Heart right ventricle (tissue), 16 donors: ENCODE data around the gene MESD. TPM values are rescaled to one million over a fixed set of nuclear protein-coding genes. Genes with fewer than 3 reads are reported as not detected.
A peak's percentile ranks its signal among the peaks of the same experiment; 100 is the strongest.

Source experiments
- ATAC-seq, 8 donors: fragments of 200-7000 bp; cut with Tn5 transposase; one replicate each; pipeline ENCODE4 v1.9.1; 2020; ENCODE audit warnings: mild to moderate bottlenecking in 8 of 8, moderate library complexity in 8 of 8, moderate number of reproducible peaks in 1 of 8
- DNase-seq, 2 donors: peaks; one replicate each; pipeline ENCODE4 v3.0.0-alpha.2; 2020
- H3K27ac ChIP-seq, 10 donors: fragments of 200-600 bp; sonication (generic) in 2 of 10; one replicate each; pipeline versions ENCODE4 v1.5.0 to v1.8.0; 2020 to 2022; ENCODE audit warnings: mild to moderate bottlenecking in 3 of 10
- H3K27me3 ChIP-seq, 7 donors: fragments of 200-600 bp; one replicate each; pipeline ENCODE4 v1.8.0; 2021 to 2022; ENCODE audit warnings: mild to moderate bottlenecking in 2 of 7
- H3K36me3 ChIP-seq, 9 donors: fragments of 200-600 bp; sonication (generic) in 1 of 9; one replicate each; pipeline versions ENCODE4 v1.5.0 to v1.8.0; 2020 to 2022; ENCODE audit warnings: mild to moderate bottlenecking in 2 of 9
- H3K4me1 ChIP-seq, 9 donors: fragments of 200-600 bp; sonication (generic) in 1 of 9; one replicate each; pipeline versions ENCODE4 v1.5.0 to v1.8.0; 2020 to 2022; ENCODE audit warnings: mild to moderate bottlenecking in 4 of 9
- H3K4me3 ChIP-seq, 10 donors: fragments of 200-600 bp; sonication (generic) in 2 of 10; one replicate each; pipeline versions ENCODE4 v1.5.0 to v1.8.0; 2020 to 2022; ENCODE audit warnings: mild to moderate bottlenecking in 7 of 10, moderate library complexity in 2 of 10
- H3K9me3 ChIP-seq, 11 donors: fragments of 200-600 bp in 10 of 11; sonication (generic) in 2 of 11; one replicate each; pipeline versions ENCODE4 v1.5.0 to v1.8.0; 2013 to 2022; ENCODE audit warnings: mild to moderate bottlenecking in 2 of 11, control low read depth in 1 of 11, moderate library complexity in 1 of 11
- CTCF ChIP-seq, 9 donors: fragments of 200-600 bp; sonication (generic) in 2 of 9; IDR thresholded peaks; one replicate each; pipeline versions ENCODE4 v1.5.0 to v1.8.0; 2021 to 2022; ENCODE audit warnings: antibody characterized with exemption in 9 of 9, mild to moderate bottlenecking in 5 of 9, moderate library complexity in 1 of 9
- WGBS, 2 donors: extraction: QIAGEN DNeasy Blood & Tissue Kit; methylation state at CpG; one replicate each; pipeline ENCODE4 v1.1.7; 2013; ENCODE audit warnings: inconsistent platforms in 1 of 2; 5-methylcytosine and 5-hydroxymethylcytosine counted together
- intact Hi-C, 10 donors: fragments of 100-400 bp; cut with DNase I; formaldehyde crosslinking; loops; one replicate each; pipeline versions ENCODE4 v1.11.1 to v1.14.2; 2022
- microRNA-seq, 2 donors: library from miRNA; unstranded; fragments of <30 nt; microRNA quantifications; one replicate each; pipeline ENCODE4 v1.2.0, GENCODE V29; 2021
- polyA plus RNA-seq, 2 donors: library from polyadenylated mRNA; stranded (reverse); fragments of 200-250 nt; gene quantifications; one replicate each; pipeline ENCODE4 v1.2.3, GENCODE V29; 2013
- total RNA-seq, 10 donors: library from RNA; stranded (reverse); fragmentation: NEBNext Ultra II Directional in 3 of 10; extraction: Animal tissue kit (Norgen Biotek cat#: 25700) in 3 of 10; gene quantifications; one replicate each; pipeline versions ENCODE4 v1.2.1 to v1.2.4, GENCODE V29; 2021 to 2023
- donor health status: Arrhythmogenic right ventricular cardiomyopathy.
- donor health status: ischemic (EF 13 %, LVEDD 7.1; RV severe dilation, severe dysfunction).
- donor health status: healthy with polysubstance abuse.
- donor health status: DM: no; HTN: yes; CAD: no.
- donor health status: DM: no; HTN: no; CAD: no.
- donor health status: ischemic (EF 25% LVEDD 6.9; RV normal size, moderate dysfunction).
- donor health status: ischemic (EF 25% LVEDD 5.7; RV mildly dilated, moderate dysfunction).
- donor health status: healthy.
- donor health status: DM: yes; HTN: yes; CAD: no.
- donor health status: Ischemic cardiomyopathy.
- donor health status: ischemic (EF 35%, LVEDD 5.7; RV mildly dilated, moderate dysfunction).
- donor health status: nonischemic (EF 11% LVEDD 7.7; RV severe dilation, severe dysfunction).
- donor health status: DM: yes; HTN: yes; CAD: no.
- donor health status: PGD.
- donor health status: ischemic (EF 29% LVEDD 5.4; RV normal size, mild dysfunction).
- donor health status: nonischemic (EF 23%, LVEDD 6.1; RV moderate dilation, normal function).

MESD gene
- total and polyA plus RNA-seq, 12 donors: 11.1 to 17.6 (median 14.7) TPM

GRCh38 chr15:80902298-80902801, 87.3 kb downstream of the MESD start:
- intact Hi-C loops: loop anchor here in 1 of 10 donors (5.0 kb wide), 1 partner anchor 50 kb away; no protein-coding TSS in a partner anchor
- ATAC-seq: peak in 3 of 8 donors; percentile 29 to 52 (median 30)
- WGBS, 2 donors: 64 to 72% methylated on average over 10 of the region's 10 CpGs
- Histone ChIP-seq H3K4me1 (peaks cover 0 to 12% (median 0%) of the 10 kb centered on the region in 9 donors), H3K4me3 (no peak overlapping the region), H3K9me3 (no peaks in the 10 kb centered on the region), H3K27ac (no peak overlapping the region), H3K36me3 (no peaks in the 10 kb centered on the region), H3K27me3 (no peaks in the 10 kb centered on the region)
- no peak for DNase-seq
- no peak for TF ChIP-seq CTCF (IDR thresholded peaks at IDR 0.05)

GRCh38 chr15:80898040-80898439, 91.6 kb downstream of the MESD start:
- 86 to 89% methylated on average over 2 of the region's 2 CpGs for WGBS, 2 donors
- ATAC-seq (no peak), DNase-seq (no peak)
- Histone ChIP-seq H3K4me1 (peaks cover 0 to 33% (median 8%) of the 10 kb centered on the region in 9 donors), H3K9me3 (peaks cover 0 to 12% (median 0%) of the 10 kb centered on the region in 11 donors), H3K36me3 (no peaks in the 10 kb centered on the region), H3K27ac (no peak overlapping the region), H3K27me3 (no peaks in the 10 kb centered on the region), H3K4me3 (no peak overlapping the region)
- intact Hi-C loops: no loop called here
- TF ChIP-seq CTCF (IDR thresholded peaks at IDR 0.05): no peak

Small RNA genes lying within 50 kb of the gene (microRNA-seq; reads per million reads assigned to microRNA genes)
- 0 reads per million in 2 donors for gene MIR4514

Other genes starting within 250 kb of the MESD start
- gene CEMIP, start 210.4 kb downstream of the MESD start, total RNA-seq: 1 to 10 TPM in 2 of 10 donors, under 1 TPM in 7, not detected in 1; 0.04 to 1.9 (median 0.34) TPM
- gene CEMIP, start 210.4 kb downstream of the MESD start, polyA plus RNA-seq: under 1 TPM; 0.01 to 0.07 TPM
- gene TLNRD1, start 11.1 kb upstream of the MESD start, total RNA-seq: 10 to 100 TPM in 2 of 10 donors, 1 to 10 TPM in 8; 4.3 to 19.4 (median 6.3) TPM
- 1 to 10 TPM; 5.1 to 8.5 TPM for gene TLNRD1, start 11.1 kb upstream of the MESD start, polyA plus RNA-seq
- gene CFAP161, start 144.5 kb upstream of the MESD start, total RNA-seq: 1 to 10 TPM in 3 of 10 donors, under 1 TPM in 7; 0.28 to 1.2 (median 0.83) TPM
- under 1 TPM; 0.32 to 0.95 TPM for gene CFAP161, start 144.5 kb upstream of the MESD start, polyA plus RNA-seq
- gene IL16, start 207.1 kb upstream of the MESD start, total RNA-seq: 10 to 100 TPM in 1 of 10 donors, 1 to 10 TPM in 9; 3.3 to 13.1 (median 4.1) TPM
- 1 to 10 TPM; 4.3 to 4.9 TPM for gene IL16, start 207.1 kb upstream of the MESD start, polyA plus RNA-seq